Ramos (cell line): ENCODE measurements around the gene KCNIP1.

Experiments
- in situ Hi-C: fragments of 300-500 bp; cut with MboI; formaldehyde crosslinking; loops from one replicate; pipeline ENCODE4 v1.14.3; 2022; ENCODE audit warnings: low sequenced_read_pairs; ENCODE audit not compliant: unreplicated experiment

KCNIP1 gene

GRCh38 chr5:170503990-170504596, at the start of gene KCNIP1:
TSS of gene KCNIP1 (plus strand) at chr5:170504020.
- in situ Hi-C loops, result no loop called here

- in situ Hi-C loops, result no loop called here
Observed at GRCh38 chr5:170463426-170463825, 40.4 kb upstream of the KCNIP1 start.

- in situ Hi-C loops, result no loop called here
Observed at GRCh38 chr5:170464280-170465127, 39.3 kb upstream of the KCNIP1 start.

GRCh38 chr5:170466553-170466952, 37.3 kb upstream of the KCNIP1 start:
- in situ Hi-C loops, result no loop called here

GRCh38 chr5:170466988-170467707, 36.7 kb upstream of the KCNIP1 start:
- in situ Hi-C loops, result no loop called here

- in situ Hi-C loops, result no loop called here
Observed at GRCh38 chr5:170468633-170469285, 35.1 kb upstream of the KCNIP1 start.

GRCh38 chr5:170469414-170469813, 34.4 kb upstream of the KCNIP1 start:
- in situ Hi-C loops, result no loop called here

- in situ Hi-C loops, result no loop called here
Observed at GRCh38 chr5:170470275-170470674, 33.5 kb upstream of the KCNIP1 start.

- in situ Hi-C loops, result no loop called here
Observed at GRCh38 chr5:170470808-170471404, 32.9 kb upstream of the KCNIP1 start.

GRCh38 chr5:170471551-170472178, 32.2 kb upstream of the KCNIP1 start:
- in situ Hi-C loops, result no loop called here

- in situ Hi-C loops, result no loop called here
Observed at GRCh38 chr5:170473642-170474041, 30.2 kb upstream of the KCNIP1 start.

GRCh38 chr5:170474489-170475274, 29.1 kb upstream of the KCNIP1 start:
- in situ Hi-C loops, result no loop called here

GRCh38 chr5:170475294-170476000, 28.4 kb upstream of the KCNIP1 start:
- in situ Hi-C loops, result no loop called here

- in situ Hi-C loops, result no loop called here
Observed at GRCh38 chr5:170476704-170477103, 27.1 kb upstream of the KCNIP1 start.

- in situ Hi-C loops, result no loop called here
Observed at GRCh38 chr5:170477906-170478305, 25.9 kb upstream of the KCNIP1 start.

- in situ Hi-C loops, result no loop called here
Observed at GRCh38 chr5:170478306-170478705, 25.5 kb upstream of the KCNIP1 start.

GRCh38 chr5:170479484-170479883, 24.3 kb upstream of the KCNIP1 start:
- in situ Hi-C loops, result no loop called here

- in situ Hi-C loops, result no loop called here
Observed at GRCh38 chr5:170480260-170480659, 23.6 kb upstream of the KCNIP1 start.
